Measurements from ENCODE around the gene SCO2. TPM values are rescaled to one million over a fixed set of nuclear protein-coding genes. Genes with fewer than 3 reads are reported as not detected.

The SCO2 gene
- polyA plus RNA-seq, 1 donor (not counting 4 experiments of a cell fraction or from before 2014, with no cell fraction given) = 1.9 TPM

DNA sequence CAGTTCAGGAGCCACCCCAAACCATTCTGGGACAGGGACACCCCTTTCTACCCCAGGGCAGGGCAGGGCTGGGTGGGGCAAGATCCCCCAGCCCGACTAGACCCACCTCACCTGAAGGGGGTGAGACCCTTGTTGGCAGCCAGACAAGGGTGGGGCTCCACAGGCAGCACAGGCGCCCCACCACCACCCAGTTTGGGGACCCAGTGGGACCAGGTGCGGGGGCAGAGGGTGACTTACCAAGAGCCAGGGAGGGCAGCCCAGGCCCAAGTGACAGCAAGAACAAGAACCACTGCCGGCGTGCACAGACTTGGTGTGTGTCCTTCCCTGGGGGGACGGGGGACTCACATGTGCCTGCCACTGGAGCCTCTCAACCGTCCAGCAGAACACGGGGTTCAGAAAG, 41.8 kb downstream of the SCO2 start:
- peaks cover 33% of the 10 kb centered on the region for H3K27me3 ChIP-seq (ENCODE audit: control insufficient read depth, extremely low read depth, insufficient read depth, low read length)
- H3K27ac ChIP-seq (ENCODE audit: control insufficient read depth, insufficient read depth, low read length) = no peak overlapping the region
- DNase-seq (ENCODE audit: low read depth, low spot score) = no peak
- H3K79me2 ChIP-seq (ENCODE audit: control insufficient read depth, insufficient read depth, low read length) = no peaks in the 10 kb centered on the region
- H2AFZ ChIP-seq (ENCODE audit: control insufficient read depth, low read length) = no peak overlapping the region
- H3K4me1 ChIP-seq (ENCODE audit: control insufficient read depth, extremely low read depth, insufficient read depth, low read length) = no peaks in the 10 kb centered on the region
- H3K4me2 ChIP-seq (ENCODE audit: control insufficient read depth, extremely low read depth, insufficient read depth, low read depth, low read length) = no peak overlapping the region
- dilution Hi-C loops (cut with MboI; ENCODE audit: extremely low pct_ligation_motif_present, low sequenced_read_pairs) = no loop called here
- H3K36me3 ChIP-seq (ENCODE audit: control insufficient read depth in 2 of 2, extremely low read depth in 1 of 2, insufficient read depth in 2 of 2, low read length in 2 of 2) = no peaks in the 10 kb centered on the region
- H3K9ac ChIP-seq (ENCODE audit: control insufficient read depth, extremely low read depth, insufficient read depth, low read length) = no peak overlapping the region
- no peak for FAIRE-seq
- H4K20me1 ChIP-seq (ENCODE audit: control insufficient read depth, extremely low read depth, insufficient read depth, low read length) = peaks cover 3% of the 10 kb centered on the region
- H3K9me1 ChIP-seq (ENCODE audit: control insufficient read depth, extremely low read depth, insufficient read depth, low read length) = no peaks in the 10 kb centered on the region
- H3K4me3 ChIP-seq (ENCODE audit: control insufficient read depth in 2 of 3, extremely low read depth in 1 of 3, insufficient read depth in 2 of 3, low read depth in 1 of 3, low read length in 3 of 3) = no peak overlapping the region
- TF ChIP-seq EZH2 (IDR thresholded peaks at IDR 0.05; ENCODE audit: low read length) = no peak
- TF ChIP-seq, protein P1, sequence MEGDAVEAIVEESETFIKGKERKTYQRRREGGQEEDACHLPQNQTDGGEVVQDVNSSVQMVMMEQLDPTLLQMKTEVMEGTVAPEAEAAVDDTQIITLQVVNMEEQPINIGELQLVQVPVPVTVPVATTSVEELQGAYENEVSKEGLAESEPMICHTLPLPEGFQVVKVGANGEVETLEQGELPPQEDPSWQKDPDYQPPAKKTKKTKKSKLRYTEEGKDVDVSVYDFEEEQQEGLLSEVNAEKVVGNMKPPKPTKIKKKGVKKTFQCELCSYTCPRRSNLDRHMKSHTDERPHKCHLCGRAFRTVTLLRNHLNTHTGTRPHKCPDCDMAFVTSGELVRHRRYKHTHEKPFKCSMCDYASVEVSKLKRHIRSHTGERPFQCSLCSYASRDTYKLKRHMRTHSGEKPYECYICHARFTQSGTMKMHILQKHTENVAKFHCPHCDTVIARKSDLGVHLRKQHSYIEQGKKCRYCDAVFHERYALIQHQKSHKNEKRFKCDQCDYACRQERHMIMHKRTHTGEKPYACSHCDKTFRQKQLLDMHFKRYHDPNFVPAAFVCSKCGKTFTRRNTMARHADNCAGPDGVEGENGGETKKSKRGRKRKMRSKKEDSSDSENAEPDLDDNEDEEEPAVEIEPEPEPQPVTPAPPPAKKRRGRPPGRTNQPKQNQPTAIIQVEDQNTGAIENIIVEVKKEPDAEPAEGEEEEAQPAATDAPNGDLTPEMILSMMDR (optimal IDR thresholded peaks at IDR 0.05 in 1 of 3, IDR thresholded peaks at IDR 0.05 in 1 of 3, conservative IDR thresholded peaks at IDR 0.05 in 1 of 3; ENCODE audit: extremely low read depth in 1 of 3, insufficient read depth in 2 of 3, low read length in 3 of 3) = no peak
- no peaks in the 10 kb centered on the region for H3K9me3 ChIP-seq (ENCODE audit: control insufficient read depth, low read depth, low read length)

DNA sequence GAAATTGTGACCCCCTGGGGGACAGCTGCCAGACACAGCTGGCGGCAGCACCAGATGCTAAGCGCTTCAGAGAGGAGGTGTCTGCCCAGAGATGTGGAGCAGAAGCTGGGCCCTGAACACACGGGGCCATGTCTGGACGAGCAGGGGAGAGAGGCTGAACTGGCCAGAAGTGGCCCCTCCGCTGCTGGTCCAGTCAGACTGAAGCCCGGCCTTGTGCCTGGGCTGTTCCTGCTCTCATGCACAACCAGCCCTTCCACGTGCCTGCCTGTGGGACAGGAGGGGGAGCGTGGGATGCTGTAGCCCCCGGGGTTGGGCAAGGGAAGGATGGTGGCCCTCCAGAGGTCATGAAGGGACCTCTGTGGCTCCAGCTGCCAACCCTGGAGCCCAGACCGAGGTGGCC, 42.3 kb downstream of the SCO2 start:
- Histone ChIP-seq H3K4me3 (ENCODE audit: control insufficient read depth in 2 of 3, extremely low read depth in 1 of 3, insufficient read depth in 2 of 3, low read depth in 1 of 3, low read length in 3 of 3) (no peak overlapping the region), H3K9me1 (ENCODE audit: control insufficient read depth, extremely low read depth, insufficient read depth, low read length) (no peaks in the 10 kb centered on the region), H3K4me1 (ENCODE audit: control insufficient read depth, extremely low read depth, insufficient read depth, low read length) (no peaks in the 10 kb centered on the region), H3K4me2 (ENCODE audit: control insufficient read depth, extremely low read depth, insufficient read depth, low read depth, low read length) (no peak overlapping the region), H3K9ac (ENCODE audit: control insufficient read depth, extremely low read depth, insufficient read depth, low read length) (no peak overlapping the region), H3K27ac (ENCODE audit: control insufficient read depth, insufficient read depth, low read length) (no peak overlapping the region), H2AFZ (ENCODE audit: control insufficient read depth, low read length) (no peak overlapping the region), H4K20me1 (ENCODE audit: control insufficient read depth, extremely low read depth, insufficient read depth, low read length) (peaks cover 3% of the 10 kb centered on the region), H3K27me3 (ENCODE audit: control insufficient read depth, extremely low read depth, insufficient read depth, low read length) (peaks cover 33% of the 10 kb centered on the region), H3K9me3 (ENCODE audit: control insufficient read depth, low read depth, low read length) (no peaks in the 10 kb centered on the region), H3K36me3 (ENCODE audit: control insufficient read depth in 2 of 2, extremely low read depth in 1 of 2, insufficient read depth in 2 of 2, low read length in 2 of 2) (no peaks in the 10 kb centered on the region), H3K79me2 (ENCODE audit: control insufficient read depth, insufficient read depth, low read length) (no peaks in the 10 kb centered on the region)
- FAIRE-seq (no peak), DNase-seq (ENCODE audit: low read depth, low spot score) (no peak)
- TF ChIP-seq, protein P1 (optimal IDR thresholded peaks at IDR 0.05 in 1 of 3, IDR thresholded peaks at IDR 0.05 in 1 of 3, conservative IDR thresholded peaks at IDR 0.05 in 1 of 3; ENCODE audit: extremely low read depth in 1 of 3, insufficient read depth in 2 of 3, low read length in 3 of 3) = no peak
- TF ChIP-seq EZH2 (IDR thresholded peaks at IDR 0.05; ENCODE audit: low read length) = no peak
- dilution Hi-C loops (cut with MboI; ENCODE audit: extremely low pct_ligation_motif_present, low sequenced_read_pairs) = no loop called here
